ENCODE results near the gene TBC1D10B. TPM values are rescaled to one million over a fixed set of nuclear protein-coding genes. Genes with fewer than 3 reads are reported as not detected.
"Not testable (repeated sequence)": the region's sequence is repeated elsewhere in the genome, so short reads cannot be mapped to it uniquely, and the experiment has no call there.

Gene TBC1D10B
- total RNA-seq, 1 experiment from 2014 or later, result 49.2 TPM

GRCh38 chr16:30396627-30397026, 26.3 kb upstream of the TBC1D10B start:
- H3K36me3 ChIP-seq (ENCODE audit: control insufficient read depth in 1 of 2, insufficient read depth in 2 of 2, low read length in 2 of 2), result peaks cover 2 to 18% of the 10 kb centered on the region in 2 experiments; a peak in 3 of 4 replicates
- peaks cover 36 to 62% of the 10 kb centered on the region in 2 experiments for H3K4me1 ChIP-seq (ENCODE audit: control insufficient read depth in 1 of 2, insufficient read depth in 2 of 2, low read length in 2 of 2)
- CTCF ChIA-PET, result interaction anchor here (2.5 kb wide), 1 partner anchor 13 kb away, joined by 19 read pairs; no protein-coding TSS in a partner anchor
- H3K4me3 ChIP-seq (replicated peaks in 1 of 2; ENCODE audit: low read depth in 1 of 2, low read length in 2 of 2), result peak overlapping the region; percentile 95 to 96
- H4K20me1 ChIP-seq (ENCODE audit: insufficient read depth); H2AFZ ChIP-seq (ENCODE audit: low read depth, low read length, poor library complexity, severe bottlenecking); DNase-seq (ENCODE audit: low read depth, low spot score); BruUV-seq (replicated peaks); H3K9me2 ChIP-seq (ENCODE audit: insufficient read depth); H3K27me3 ChIP-seq (ENCODE audit: insufficient read depth, low read length); intact Hi-C loops (cut with micrococcal nuclease); ATAC-seq; H3K9me3 ChIP-seq (ENCODE audit: control insufficient read depth in 1 of 2, insufficient read depth in 1 of 2, low read depth in 1 of 2, low read length in 2 of 2): not testable (repeated sequence)
- RAD21 ChIA-PET (ENCODE audit: low non-redundant PET in 1 of 2, low total read pairs in 2 of 2, uncharacterized antibody in 2 of 2, unreplicated experiment in 2 of 2), result interaction anchor here in 1 of 2 experiments (0.6 to 1.9 kb wide), 2 partner anchors 22 to 42 kb away, joined by 3 to 4 read pairs; partner anchors contain the start of gene CD2BP2
- peak overlapping the region; percentile 88 for H3K4me2 ChIP-seq (ENCODE audit: low read length)
- POLR2A ChIA-PET, result interaction anchor here (1.5 to 2.1 kb wide), 2 partner anchors 8 to 10 kb away, joined by 3 to 10 read pairs; partner anchors contain the start of gene ZNF771
- H3K9ac ChIP-seq (ENCODE audit: low read length), result peak overlapping the region; percentile 87
- peak overlapping the region; percentile 97 for H3K27ac ChIP-seq (ENCODE audit: low read depth, low read length)
- H3K79me2 ChIP-seq (ENCODE audit: insufficient read depth, low read length), result peaks cover 25% of the 10 kb centered on the region

DNA sequence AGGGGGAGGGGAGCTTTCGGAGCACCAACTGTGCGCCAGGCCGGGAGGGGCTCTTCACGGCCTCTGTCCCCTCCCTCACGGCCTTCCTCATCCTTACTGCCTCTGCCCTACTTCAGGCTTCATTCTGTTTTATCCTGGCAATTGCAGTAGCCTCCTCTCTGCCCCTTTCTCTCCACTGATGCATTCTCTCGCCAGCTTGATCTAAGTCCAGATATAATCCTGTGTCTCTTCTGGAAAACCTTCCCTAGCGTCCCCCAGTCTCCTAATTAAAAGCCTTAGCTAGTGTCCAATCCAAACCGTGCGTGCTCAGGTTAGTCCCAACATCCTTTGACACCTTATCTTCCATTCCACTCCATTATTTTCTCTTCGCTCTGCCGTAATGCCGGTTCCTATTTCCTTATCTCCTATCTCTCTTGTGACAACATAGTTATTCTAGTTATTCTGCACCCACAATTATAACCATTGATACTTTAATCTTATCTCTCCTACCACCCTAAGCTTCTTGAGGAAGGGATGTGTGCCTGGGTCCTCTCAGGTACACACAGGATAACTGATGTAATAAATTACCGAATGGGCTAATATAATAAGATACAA, 25.8 kb upstream of the TBC1D10B start:
- H3K9me2 ChIP-seq (ENCODE audit: insufficient read depth), result no peaks in the 10 kb centered on the region
- intact Hi-C loops (cut with micrococcal nuclease), result loop anchor here (1.0 to 2.0 kb wide), 2 partner anchors 17 to 41 kb away; partner anchors contain the start of gene CD2BP2
- H3K4me3 ChIP-seq (replicated peaks in 1 of 2; ENCODE audit: low read depth in 1 of 2, low read length in 2 of 2), result peak overlapping the region; percentile 95 to 96
- ChIA-PET RAD21 (ENCODE audit: low non-redundant PET in 1 of 2, low total read pairs in 2 of 2, uncharacterized antibody in 2 of 2, unreplicated experiment in 2 of 2) (interaction anchor here in 1 of 2 experiments (1.9 kb wide), 1 partner anchor 41 kb away, joined by 4 read pairs; the partner anchor contains the start of gene CD2BP2), CTCF (interaction anchor here (1.6 to 2.5 kb wide), 4 partner anchors 12 to 25 kb away, joined by 5 to 19 read pairs (median 8); partner anchors contain the start of gene ZNF771), POLR2A (interaction anchor here (1.2 to 2.1 kb wide), 5 partner anchors 9 to 34 kb away, joined by 3 to 10 read pairs (median 4); partner anchors contain the start of genes DCTPP1 and ZNF771)
- H4K20me1 ChIP-seq (ENCODE audit: insufficient read depth), result no peaks in the 10 kb centered on the region
- no peaks in the 10 kb centered on the region for H3K9me3 ChIP-seq (ENCODE audit: control insufficient read depth in 1 of 2, insufficient read depth in 1 of 2, low read depth in 1 of 2, low read length in 2 of 2)
- peaks cover 31 to 57% of the 10 kb centered on the region in 2 experiments for H3K4me1 ChIP-seq (ENCODE audit: control insufficient read depth in 1 of 2, insufficient read depth in 2 of 2, low read length in 2 of 2)
- H3K36me3 ChIP-seq (ENCODE audit: control insufficient read depth in 1 of 2, insufficient read depth in 2 of 2, low read length in 2 of 2), result peaks cover 2 to 18% of the 10 kb centered on the region in 2 experiments; a peak in 3 of 4 replicates
- TSS peak; percentile 69 for BruUV-seq (replicated peaks)
- peak overlapping the region; percentile 97 for H3K27ac ChIP-seq (ENCODE audit: low read depth, low read length)
- no peak overlapping the region for H2AFZ ChIP-seq (ENCODE audit: low read depth, low read length, poor library complexity, severe bottlenecking)
- H3K9ac ChIP-seq (ENCODE audit: low read length), result peak overlapping the region; percentile 87
- no peaks in the 10 kb centered on the region for H3K27me3 ChIP-seq (ENCODE audit: insufficient read depth, low read length)
- H3K4me2 ChIP-seq (ENCODE audit: low read length), result peak overlapping the region; percentile 88
- no peak for DNase-seq (ENCODE audit: low read depth, low spot score)
- ATAC-seq, result no peak
- H3K79me2 ChIP-seq (ENCODE audit: insufficient read depth, low read length), result peaks cover 25% of the 10 kb centered on the region
- no peak for TF ChIP-seq SP1 (IDR thresholded peaks at IDR 0.05; ENCODE audit: low read depth)
- no peak for TF ChIP-seq POLR2AphosphoS5 (IDR thresholded peaks at IDR 0.05; ENCODE audit: low read depth, low read length)
- TF ChIP-seq, protein P1, sequence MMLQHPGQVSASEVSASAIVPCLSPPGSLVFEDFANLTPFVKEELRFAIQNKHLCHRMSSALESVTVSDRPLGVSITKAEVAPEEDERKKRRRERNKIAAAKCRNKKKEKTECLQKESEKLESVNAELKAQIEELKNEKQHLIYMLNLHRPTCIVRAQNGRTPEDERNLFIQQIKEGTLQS (IDR thresholded peaks at IDR 0.05), result no peak
- TF ChIP-seq YY1 (IDR thresholded peaks at IDR 0.05; ENCODE audit: extremely low read depth, insufficient replicate concordance, low read depth, low read length), result no peak
- no peak for TF ChIP-seq EZH2phosphoT487 (IDR thresholded peaks at IDR 0.05; ENCODE audit: borderline replicate concordance)
- no peak for TF ChIP-seq CEBPB (IDR thresholded peaks at IDR 0.05; ENCODE audit: low read depth)
- no peak for TF ChIP-seq ZFX (IDR thresholded peaks at IDR 0.05)
- TF ChIP-seq EGR1 (IDR thresholded peaks at IDR 0.05; ENCODE audit: low read depth), result no peak
- no peak for TF ChIP-seq CBX3 (IDR thresholded peaks at IDR 0.05; ENCODE audit: low read depth)
- TF ChIP-seq MAX (IDR thresholded peaks at IDR 0.05), result no peak
- no peak for TF ChIP-seq TCF7L2 (IDR thresholded peaks at IDR 0.05; ENCODE audit: borderline replicate concordance, extremely low read depth, insufficient read depth, insufficient read length)
- TF ChIP-seq, protein P2, sequence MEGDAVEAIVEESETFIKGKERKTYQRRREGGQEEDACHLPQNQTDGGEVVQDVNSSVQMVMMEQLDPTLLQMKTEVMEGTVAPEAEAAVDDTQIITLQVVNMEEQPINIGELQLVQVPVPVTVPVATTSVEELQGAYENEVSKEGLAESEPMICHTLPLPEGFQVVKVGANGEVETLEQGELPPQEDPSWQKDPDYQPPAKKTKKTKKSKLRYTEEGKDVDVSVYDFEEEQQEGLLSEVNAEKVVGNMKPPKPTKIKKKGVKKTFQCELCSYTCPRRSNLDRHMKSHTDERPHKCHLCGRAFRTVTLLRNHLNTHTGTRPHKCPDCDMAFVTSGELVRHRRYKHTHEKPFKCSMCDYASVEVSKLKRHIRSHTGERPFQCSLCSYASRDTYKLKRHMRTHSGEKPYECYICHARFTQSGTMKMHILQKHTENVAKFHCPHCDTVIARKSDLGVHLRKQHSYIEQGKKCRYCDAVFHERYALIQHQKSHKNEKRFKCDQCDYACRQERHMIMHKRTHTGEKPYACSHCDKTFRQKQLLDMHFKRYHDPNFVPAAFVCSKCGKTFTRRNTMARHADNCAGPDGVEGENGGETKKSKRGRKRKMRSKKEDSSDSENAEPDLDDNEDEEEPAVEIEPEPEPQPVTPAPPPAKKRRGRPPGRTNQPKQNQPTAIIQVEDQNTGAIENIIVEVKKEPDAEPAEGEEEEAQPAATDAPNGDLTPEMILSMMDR (IDR thresholded peaks at IDR 0.05 in 2 of 3, conservative IDR thresholded peaks at IDR 0.05 in 1 of 3; ENCODE audit: borderline replicate concordance in 1 of 3, insufficient read depth in 1 of 3, low read depth in 2 of 3, low read length in 2 of 3), result no peak
